HG03139 (cell line): ENCODE data around the gene KCNE2.

Experiments used
- ATAC-seq: cut with Tn5 transposase; IDR thresholded peaks from one replicate; pipeline ENCODE4 v1.9.1; 2021; ENCODE audit not compliant: unreplicated experiment

Gene KCNE2, protein sequence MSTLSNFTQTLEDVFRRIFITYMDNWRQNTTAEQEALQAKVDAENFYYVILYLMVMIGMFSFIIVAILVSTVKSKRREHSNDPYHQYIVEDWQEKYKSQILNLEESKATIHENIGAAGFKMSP

DNA sequence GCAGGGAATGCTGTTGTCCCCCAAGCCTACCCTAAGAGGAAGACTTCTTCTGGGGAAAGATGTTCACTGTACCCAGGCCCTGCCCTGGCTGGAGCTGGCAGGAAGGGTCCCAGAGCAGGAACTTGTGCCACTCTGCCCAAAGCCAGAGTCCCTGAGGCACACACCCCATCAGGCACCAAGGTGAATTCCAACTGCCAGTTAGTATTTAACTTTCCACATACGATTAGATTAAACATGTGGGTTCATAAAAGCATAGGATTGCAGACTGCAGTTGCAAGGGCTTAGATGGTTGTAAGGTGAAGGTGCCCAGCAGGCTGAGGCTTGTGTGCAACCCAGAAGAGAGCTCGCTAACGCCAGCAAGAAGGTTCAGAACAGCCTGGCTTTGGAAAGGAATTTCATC lies at the start of gene KCNE2:
Gene KCNE2 (plus strand): TSS at position 274 of the 400 bp plus-strand sequence. CDS start 6,473 bp downstream, outside the sequence.
- no peak for ATAC-seq

DNA sequence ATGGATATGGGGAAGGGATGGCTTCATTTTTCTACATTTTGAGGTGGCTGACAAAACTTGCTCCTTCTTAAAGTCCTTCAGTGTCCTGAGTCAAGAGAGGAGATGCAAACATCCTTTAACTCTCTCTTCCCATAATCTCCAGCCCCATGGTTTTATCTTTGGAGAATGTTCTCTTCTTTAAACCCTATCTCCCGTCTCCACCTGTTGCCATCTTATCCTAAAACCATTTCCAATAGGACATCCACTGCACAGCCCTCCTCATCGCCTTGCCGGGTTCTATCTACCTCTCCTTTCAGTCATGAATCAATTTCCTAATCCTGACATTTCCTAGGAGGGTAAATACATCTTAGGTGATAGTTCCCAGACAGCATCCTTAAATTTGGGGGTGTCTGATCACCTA lies 44.2 kb upstream of the KCNE2 start:
- ATAC-seq, result no peak

DNA sequence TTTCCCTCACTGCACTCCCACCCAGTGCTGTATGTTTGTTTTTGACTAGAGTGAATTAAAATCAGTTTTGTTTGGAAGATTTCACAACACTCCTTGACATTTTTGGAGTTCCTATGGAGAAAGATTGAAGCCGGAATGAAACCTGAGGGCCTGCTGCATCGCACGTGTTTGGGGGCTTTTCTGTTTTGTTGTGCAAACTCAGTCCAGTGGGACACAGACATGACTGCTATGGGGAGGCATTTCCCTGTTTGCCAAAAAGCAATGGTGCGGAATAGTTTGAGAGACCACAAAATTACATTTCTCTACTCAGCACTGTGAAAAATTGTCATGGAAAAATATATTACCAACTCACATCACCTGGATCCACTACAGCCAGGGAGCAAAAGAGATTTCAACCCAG lies 43.8 kb upstream of the KCNE2 start:
- ATAC-seq, result no peak

DNA sequence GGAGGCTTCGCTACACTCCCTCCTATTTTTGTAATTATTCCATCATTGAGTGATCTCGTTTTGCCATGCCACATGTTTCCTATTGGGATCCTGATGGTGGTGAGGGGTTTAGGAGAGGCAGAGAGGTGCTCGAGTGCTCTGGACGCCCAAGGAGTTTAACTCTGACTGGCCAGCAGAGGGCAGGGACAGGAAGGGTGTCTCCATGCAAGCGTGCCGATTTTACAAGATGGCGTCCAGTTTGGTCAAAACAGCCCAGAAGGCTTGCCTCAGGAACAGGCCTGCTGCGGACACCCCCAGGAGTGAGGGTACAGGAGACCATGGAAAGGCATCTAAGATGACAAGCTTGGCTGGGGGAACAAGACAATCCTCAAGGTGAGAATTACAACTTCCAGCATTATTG lies 33.8 kb upstream of the KCNE2 start:
- ATAC-seq, result no peak

DNA sequence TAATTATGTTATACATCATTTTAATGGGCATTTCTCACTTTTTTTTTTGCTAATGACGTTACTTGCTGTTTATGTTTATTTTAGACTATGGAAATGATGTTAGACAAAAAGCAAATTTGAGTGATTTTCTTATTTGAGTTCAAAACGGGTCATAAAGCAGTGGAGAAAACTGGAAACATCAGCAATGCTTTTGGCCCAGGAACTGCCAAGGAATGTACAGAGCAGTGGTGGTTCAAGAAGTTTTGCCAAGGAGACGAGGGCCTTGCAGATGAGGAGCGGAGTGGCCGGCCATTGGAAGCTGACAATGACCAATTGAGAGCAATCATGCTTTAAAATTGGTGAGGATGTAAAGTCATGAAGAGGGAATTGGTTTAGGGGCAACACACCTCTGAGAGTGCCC lies 32.1 kb upstream of the KCNE2 start:
- ATAC-seq, result no peak

DNA sequence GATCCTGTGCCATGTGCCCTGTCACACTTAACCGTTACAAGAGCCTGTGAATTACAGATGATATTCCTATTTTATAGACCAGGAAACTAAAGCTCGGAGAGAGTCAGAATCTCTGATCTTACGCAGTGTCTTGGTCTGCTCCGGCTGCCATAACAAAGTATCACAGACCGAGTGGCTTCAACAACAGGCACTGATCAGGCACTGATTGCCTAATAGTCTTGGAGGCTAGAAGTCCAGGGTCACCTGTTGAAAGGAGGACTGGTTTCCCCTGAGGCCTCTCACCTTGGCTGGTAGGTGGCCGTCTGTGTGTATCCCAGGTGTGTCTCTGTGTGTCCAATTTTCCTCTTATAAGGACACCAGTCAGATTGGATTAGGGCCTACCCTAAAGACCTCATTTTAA lies 31.5 kb upstream of the KCNE2 start:
- no peak for ATAC-seq

DNA sequence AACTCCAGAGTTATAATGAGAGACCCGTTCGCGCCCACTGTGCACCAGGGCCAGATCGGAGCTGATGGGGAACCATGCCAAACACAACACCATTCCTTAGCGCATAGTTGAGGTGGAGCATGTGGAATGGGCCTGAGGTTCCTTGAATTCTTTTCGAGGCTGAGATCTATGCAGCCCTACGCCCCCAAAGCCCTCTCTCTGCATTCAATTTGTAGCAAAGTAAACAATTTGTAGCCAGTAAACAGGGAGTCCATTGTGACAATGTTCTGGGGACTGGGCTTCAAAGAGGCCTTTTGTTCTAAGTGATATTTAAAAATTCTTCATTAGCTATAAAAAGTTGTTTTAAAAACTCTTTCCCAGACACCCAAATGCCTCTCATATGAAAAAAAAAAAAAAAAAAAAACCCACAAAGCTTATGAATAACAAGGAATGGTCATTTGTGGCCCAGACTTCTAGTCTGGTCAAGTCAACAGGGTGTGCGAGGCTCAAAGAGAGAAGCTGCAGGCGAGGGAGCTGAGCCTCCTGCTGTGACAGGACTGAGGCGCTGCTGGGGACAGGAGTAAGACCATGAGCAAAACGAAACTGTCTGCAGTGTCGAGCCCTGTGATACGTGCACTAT lies 30.6 kb upstream of the KCNE2 start:
- no peak for ATAC-seq

DNA sequence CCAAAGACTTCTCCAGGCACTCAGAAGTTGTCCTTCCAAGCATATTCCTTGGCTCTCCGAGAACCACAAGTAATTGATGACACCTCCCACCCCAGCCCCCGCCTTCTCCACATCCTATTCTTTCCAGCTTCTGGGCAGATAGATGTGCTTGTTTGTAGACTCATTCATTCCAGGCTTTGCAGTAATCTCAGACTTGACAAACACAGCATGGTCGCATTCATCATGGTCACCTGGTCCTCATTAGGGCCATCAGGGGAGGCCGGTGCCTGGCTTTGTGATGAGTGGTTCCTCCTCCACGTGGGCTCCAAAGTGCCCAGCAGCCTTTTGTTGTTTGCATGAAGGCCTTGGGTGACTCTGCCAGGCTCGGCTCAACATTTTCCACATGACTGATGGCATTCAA lies 28.5 kb upstream of the KCNE2 start:
- no peak for ATAC-seq

DNA sequence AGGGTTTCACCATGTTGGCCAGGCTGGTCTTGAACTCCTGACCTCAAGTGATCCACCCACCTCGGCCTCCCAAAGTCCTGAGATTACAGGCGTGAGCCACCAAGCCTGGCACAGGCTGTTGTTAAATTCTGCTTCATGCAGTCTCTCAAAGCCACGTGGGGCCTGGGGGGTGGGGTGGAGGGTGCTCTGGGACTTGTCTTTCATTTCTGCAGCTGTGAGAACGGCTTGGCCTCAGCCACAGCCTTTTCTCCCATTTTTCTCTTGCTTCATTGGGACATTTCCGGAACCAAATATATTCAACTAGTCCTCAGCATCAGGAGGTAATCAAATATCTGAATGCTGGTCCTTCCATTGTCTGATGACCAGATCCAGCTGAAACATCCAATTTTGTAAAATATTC lies 27.6 kb upstream of the KCNE2 start:
- ATAC-seq, result no peak

DNA sequence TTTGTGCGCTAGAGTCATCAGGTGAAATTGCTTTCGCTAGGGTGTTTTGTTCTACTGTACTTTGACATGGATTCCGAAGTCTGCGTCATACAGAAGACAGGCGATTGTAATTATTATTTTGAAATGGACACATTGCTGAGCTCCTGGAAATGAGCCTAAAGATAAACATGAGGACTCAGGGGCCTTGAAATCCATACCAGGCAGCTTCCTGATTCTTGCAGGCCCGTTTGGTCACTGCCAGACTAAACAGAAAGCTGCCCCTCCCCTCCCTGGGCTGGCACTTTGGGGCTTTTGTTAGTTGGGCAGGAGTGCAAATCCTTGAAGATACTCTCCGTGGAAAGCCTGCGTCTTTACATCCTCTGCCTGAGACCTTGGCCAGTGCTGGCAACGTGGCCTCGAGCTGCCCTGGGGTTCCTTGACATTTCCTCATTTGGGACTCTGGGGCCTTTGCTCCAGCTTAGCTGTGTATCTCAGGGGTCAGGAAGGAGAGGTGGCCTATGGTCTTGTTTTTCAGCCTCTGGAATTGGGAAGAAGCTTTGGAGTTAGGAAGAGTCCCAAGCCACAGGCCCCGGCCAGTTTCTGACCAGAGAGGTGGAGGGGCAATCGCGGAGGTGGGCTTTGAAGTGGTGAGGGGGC lies 26.9 kb upstream of the KCNE2 start:
- no peak for ATAC-seq

DNA sequence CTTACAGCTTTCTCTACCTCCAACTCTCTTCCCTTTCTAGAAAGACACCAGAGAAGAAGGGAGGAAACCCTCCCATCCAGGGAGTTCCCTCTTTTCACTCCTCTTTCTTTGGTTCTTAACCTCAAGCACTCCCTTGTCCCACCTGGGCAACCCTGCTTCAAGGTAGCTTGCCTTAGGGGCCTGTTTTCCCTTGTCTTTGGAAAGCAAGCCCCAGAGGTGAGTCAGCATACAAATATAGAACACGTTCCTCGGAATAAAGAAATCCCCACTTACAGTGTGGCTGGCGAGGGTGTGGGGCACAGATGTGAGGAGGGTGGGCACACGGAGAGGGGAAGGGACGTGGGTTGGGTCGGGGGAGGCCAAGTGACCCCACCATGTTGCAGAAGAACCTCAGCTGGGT lies 26.1 kb upstream of the KCNE2 start:
- no peak for ATAC-seq

DNA sequence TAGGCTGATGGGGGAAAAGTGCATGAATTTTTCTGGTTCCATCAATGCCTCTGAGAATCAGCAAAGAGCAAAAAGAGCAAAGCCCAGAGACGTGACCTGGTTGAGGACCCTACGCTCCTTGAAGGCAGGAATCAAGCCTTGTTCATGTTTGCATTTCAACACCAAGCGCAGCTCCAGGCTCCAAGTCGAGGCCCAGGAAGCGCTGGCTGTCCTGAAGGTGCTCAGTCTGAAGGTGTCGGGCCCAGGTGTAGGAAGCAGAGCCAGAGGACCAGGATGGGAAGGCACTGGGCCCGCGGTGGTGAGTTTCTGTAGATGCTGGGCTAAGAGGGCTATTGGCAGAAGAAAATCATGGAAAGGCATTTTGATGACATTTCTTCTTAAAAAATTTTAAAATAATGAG lies 25.6 kb upstream of the KCNE2 start:
- no peak for ATAC-seq

DNA sequence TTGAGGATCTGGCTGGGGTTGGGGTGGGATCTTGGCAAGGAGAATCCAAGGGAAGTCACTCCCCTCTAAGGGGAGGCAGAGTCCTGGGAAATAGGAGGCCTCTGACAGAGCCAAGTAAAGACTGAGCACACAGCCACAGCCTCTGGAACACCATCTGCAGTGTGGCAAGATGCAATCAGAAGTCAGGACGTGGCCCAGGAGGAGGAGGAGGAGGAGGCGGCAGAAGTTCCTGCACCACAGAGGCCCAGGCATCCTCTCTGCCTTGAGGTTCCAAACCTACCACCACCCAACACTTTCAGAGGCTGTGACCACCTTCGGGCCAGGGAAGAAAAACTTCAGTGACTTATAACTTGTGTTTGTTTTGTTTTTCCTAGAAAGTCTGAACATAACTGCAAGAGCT lies 23.7 kb upstream of the KCNE2 start:
- ATAC-seq, result no peak

DNA sequence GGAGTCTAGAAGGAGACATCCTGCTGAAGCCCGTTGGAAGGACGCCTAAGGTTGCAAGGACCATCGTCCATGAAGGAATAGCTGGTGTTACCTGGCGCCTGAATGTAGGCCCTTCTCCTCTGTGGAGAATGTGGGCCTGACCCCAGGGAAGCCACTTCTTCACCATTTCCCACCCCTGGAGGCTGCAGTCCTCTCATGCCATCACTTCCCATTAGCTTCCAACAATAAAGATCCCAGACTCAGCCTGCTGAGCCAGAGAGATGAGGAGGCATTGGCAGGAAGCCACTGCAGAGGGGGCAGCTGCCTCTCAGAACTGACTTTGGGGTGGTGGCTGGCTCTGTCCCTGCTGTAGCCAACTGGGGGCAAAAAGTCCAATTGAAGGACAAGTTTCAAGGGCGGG lies 21.3 kb upstream of the KCNE2 start:
- ATAC-seq, result no peak

DNA sequence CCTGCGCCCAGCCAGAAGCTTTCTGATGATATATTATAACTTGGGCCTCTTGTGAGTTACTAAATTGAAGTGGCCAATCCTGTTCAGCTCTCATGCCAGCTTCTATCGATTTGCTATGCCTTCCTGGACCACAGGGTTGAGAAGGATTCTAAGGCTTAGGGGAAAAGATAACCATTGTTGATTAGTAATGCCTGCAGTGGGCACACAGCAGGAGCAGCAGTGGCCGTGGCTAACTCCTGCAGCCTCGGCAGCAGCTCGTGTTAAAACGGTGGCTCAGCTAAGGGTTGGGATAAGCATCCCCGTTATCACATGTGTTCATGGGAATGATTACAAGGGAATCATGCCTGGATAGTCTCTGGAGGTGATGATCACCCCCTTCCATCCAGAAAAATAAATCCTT lies 20.5 kb upstream of the KCNE2 start:
- no peak for ATAC-seq

DNA sequence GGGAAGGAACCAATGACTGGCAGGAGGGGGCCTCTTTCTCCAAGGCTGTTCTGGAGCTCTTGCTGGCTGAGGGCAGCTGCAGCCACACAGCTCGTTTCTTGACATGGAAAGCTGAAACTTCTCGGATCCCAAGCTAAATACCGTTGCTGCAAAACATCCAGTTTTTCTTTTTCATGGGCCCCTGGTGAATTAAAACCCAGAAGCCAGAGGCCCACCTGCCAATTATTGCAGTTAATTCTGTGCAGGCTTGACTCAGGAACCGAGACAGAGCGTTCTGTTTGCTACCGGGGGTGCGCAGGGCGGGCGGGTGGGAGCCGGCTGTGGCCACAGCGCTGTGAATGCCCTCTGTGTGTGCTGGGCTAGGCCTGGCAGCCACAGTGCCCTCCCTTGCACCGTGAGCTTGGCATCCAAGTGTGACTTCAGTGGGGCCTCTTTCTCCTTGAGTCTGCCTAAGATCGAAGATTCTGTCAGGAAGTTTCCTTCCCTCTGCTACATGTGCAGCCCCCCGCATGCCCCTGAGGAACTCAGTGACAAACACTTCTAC lies 19.9 kb upstream of the KCNE2 start:
- ATAC-seq, result no peak

DNA sequence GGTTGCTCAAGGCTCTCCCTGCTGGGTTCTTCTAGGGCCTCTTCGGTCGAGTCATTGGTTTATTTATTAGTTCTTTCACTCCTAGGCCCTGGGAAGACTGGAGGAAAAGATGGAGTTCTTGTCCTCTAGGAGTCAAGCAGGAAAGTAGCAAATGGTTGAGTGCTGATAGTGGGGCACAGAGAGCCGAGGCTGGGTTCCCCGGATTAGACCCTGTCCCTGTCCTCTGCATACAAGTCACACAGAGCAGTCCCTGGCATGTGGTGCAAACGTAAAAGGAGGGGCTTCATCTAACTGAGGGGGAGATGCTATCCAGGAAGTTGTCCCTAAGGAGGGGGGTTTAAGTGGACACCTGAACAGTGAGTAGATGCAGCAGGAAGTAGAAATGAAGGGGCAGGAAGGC lies 19.2 kb upstream of the KCNE2 start:
- no peak for ATAC-seq

DNA sequence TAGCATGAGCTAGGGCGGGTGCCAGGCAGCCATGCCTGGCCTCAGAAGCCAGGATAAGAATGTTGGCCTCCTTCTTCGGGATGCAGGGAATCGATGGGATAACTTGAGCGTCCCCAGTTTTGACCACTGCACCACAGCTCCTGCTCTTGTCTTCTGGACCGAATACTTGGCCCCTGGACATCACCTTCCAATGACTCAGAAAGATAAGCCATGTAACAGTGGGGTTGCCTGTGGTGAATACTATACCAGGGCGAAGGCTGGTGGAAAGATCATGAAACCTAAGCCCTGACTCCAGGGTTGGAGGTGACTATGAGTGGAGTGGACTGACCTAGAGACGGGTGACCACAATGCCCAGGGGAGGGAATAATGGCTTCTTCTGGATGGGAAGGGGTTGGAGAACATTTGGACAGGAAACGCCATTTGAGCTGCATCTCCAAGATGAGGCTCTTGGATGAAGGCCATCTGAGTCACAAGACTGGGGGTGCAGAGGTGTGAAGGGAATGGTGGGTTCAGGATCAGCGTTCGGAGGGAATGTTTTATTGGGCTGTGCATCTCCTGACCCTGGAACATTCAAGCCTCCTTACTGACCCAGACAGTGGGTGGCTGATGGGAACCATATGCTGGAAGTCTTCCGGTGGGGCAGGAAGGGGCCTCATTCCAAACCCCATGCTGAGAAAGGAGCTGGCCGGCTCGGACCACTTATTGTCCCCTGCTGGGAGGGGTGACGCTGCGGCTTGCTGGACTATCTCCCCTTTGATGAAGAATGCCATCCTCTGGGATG lies 18.5 kb upstream of the KCNE2 start:
- ATAC-seq, result no peak

DNA sequence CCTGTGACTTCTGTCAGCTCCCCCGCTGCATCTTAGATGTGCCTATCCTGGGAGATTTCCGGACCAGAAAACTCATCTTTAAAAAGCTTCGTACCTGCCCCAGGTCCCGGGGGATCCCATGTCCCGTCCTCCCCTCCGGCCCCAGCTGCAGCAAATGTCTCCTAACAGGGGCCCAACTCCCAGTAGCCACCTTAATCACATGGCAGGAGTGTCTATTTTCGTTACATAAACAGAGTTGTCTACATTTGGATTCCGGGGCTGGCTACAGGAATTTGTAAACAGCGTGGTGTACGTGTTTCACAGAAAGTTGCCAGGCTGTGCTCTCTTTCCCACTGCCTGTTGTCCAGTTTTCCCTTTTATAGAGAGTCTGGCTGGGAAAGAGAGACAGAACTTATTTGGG lies 17.9 kb upstream of the KCNE2 start:
- ATAC-seq, result no peak

DNA sequence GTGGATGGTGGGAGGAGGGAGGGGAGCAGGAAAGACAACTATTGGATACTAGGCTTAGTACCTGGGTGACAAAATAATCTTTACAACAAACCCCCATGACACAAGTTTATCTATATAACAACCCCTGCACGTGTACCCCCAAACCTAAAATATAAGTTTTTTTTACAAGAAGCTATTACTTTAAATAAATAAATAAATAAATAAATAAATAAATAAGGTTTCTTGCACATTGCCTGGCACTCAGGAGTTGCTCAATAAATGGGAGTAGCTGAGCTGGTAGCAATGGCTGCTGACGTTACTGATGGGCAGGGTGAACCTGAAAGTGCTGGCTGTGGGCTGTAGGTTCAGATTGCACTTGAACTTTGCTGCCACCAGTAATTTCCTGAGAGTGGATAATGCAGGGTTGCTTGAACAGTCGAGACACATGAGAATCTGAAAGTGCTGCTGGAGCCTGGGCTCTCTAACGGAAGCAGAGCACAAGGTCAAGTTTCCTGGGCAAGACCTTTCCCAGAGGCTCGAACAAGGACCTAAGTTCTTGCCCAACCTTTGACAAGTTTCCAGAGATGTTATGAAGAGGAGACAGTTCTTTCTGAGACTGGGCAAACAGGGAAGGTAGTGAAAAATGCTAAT lies 14.8 kb upstream of the KCNE2 start:
- ATAC-seq, result no peak

DNA sequence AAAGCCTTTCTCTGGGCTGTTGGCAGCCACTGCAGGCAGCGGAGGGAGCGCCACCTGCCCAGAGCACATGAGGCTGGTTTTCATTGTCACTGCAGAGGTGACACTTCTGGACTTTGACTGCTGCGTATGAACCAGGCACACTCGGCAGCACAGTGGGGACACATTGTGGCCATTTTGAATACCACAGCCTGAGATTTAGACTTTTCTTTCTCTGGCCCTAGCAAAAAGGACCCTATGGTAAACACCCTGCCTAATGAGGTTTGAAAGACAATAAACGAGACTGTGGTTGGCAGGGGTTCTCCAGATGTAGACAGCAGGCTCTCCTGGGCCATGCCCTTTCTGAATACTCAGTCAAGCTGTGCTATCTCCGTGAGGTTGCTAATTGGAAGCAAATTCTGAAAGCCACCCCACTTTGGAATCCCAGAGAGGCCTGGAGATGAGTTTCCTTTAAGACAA lies 12.0 kb upstream of the KCNE2 start:
- ATAC-seq, result no peak
